Measurements from ENCODE around the gene ADGRE1. TPM values are rescaled to one million over a fixed set of nuclear protein-coding genes. Genes with fewer than 3 reads are reported as not detected.

The ADGRE1 gene
- total and polyA plus RNA-seq, 2 of the 8 experiments (the other 6 are each of a cell fraction or from before 2014, with no cell fraction given) = not detected

GRCh38 chr19:6948884-6949283 is 61.5 kb downstream of the ADGRE1 start:
- DNase-seq (ENCODE audit: low read depth in 1 of 2, low spot score in 2 of 2) (no peak), FAIRE-seq (no peak)
- H2BK5ac ChIP-seq (ENCODE audit: low read depth, low read length) = no peak overlapping the region
- no peaks in the 10 kb centered on the region for H3K23me2 ChIP-seq (ENCODE audit: low read depth, low read length)
- H4K20me1 ChIP-seq (replicated peaks in 1 of 2; ENCODE audit: control insufficient read depth in 1 of 2, insufficient read depth in 2 of 2, low read length in 2 of 2) = no peaks in the 10 kb centered on the region
- no peak overlapping the region for H2BK15ac ChIP-seq (ENCODE audit: low read length)
- WGBS, 2 experiments (ENCODE audit: extremely low coverage in 1 of 2, insufficient coverage in 1 of 2, insufficient read length in 1 of 2, insufficient replicate concordance in 2 of 2, low coverage in 1 of 2, low lambda C conversion rate in 2 of 2, missing lambda C conversion rate in 1 of 2) = 80% methylated on average over 2 of the region's 2 CpGs; no CpG with 5 or more reads in 1 of the 2 experiments
- H4K91ac ChIP-seq (replicated peaks; ENCODE audit: insufficient read length, low read length) = no peak overlapping the region
- no peaks in the 10 kb centered on the region for H3K79me1 ChIP-seq (ENCODE audit: low read depth, low read length)
- no peak overlapping the region for H2BK120ac ChIP-seq (replicated peaks; ENCODE audit: low read depth, low read length)
- no peak overlapping the region for H3K27ac ChIP-seq (ENCODE audit: low read depth, low read length)
- no peaks in the 10 kb centered on the region for H3K36me3 ChIP-seq (ENCODE audit: control insufficient read depth in 2 of 4, insufficient read depth in 4 of 4, low read length in 3 of 4)
- no peak overlapping the region for H2BK12ac ChIP-seq (ENCODE audit: low read depth, low read length)
- H3K27me3 ChIP-seq (replicated peaks in 1 of 4; ENCODE audit: control insufficient read depth in 3 of 4, extremely low read depth in 1 of 4, insufficient read depth in 3 of 4, low read length in 3 of 4) = no peaks in the 10 kb centered on the region
- H2AK5ac ChIP-seq (ENCODE audit: low read depth, low read length) = no peak overlapping the region
- no peaks in the 10 kb centered on the region for H3K4me1 ChIP-seq (replicated peaks in 1 of 4; ENCODE audit: control insufficient read depth in 3 of 4, insufficient read depth in 4 of 4, low read length in 3 of 4)
- H3K9ac ChIP-seq (replicated peaks in 1 of 4; ENCODE audit: extremely low read depth in 1 of 4, low read depth in 3 of 4, low read length in 3 of 4) = no peak overlapping the region
- POLR2A ChIA-PET (ENCODE audit: partially characterized antibody) = no interaction called here
- no peak overlapping the region for H3K18ac ChIP-seq (ENCODE audit: extremely low read depth, low read length)
- no peaks in the 10 kb centered on the region for H3K79me2 ChIP-seq (ENCODE audit: control insufficient read depth in 1 of 2, insufficient read depth in 2 of 2, low read length in 2 of 2)
- no peak overlapping the region for H3K56ac ChIP-seq (replicated peaks; ENCODE audit: insufficient read length, low read depth, low read length)
- CTCF ChIA-PET (ENCODE audit: partially characterized antibody) = interaction anchor here (1.4 kb wide), 1 partner anchor 15 kb away, joined by 4 read pairs; no protein-coding TSS in a partner anchor
- no peak overlapping the region for H3K4ac ChIP-seq (replicated peaks; ENCODE audit: insufficient read length, low read depth, low read length)
- H4K8ac ChIP-seq (ENCODE audit: extremely low read depth, insufficient read depth, low read length) = no peak overlapping the region
- TF ChIP-seq POLR2A (IDR thresholded peaks at IDR 0.05; ENCODE audit: control extremely low read depth in 1 of 2, low read depth in 2 of 2, low read length in 2 of 2) (no peak), ZNF274 (IDR thresholded peaks at IDR 0.05; ENCODE audit: borderline replicate concordance, extremely low read depth, low read length) (no peak), SAP30 (IDR thresholded peaks at IDR 0.05; ENCODE audit: insufficient read depth, insufficient replicate concordance, low read length) (no peak), EP300 (IDR thresholded peaks at IDR 0.05; ENCODE audit: borderline replicate concordance in 1 of 2, low read depth in 2 of 2, low read length in 2 of 2) (no peak)
- H2BK20ac ChIP-seq (ENCODE audit: low read length) = no peak overlapping the region
- H3K14ac ChIP-seq (ENCODE audit: insufficient read length) = no peak overlapping the region
- peaks cover 27 to 41% of the 10 kb centered on the region in 2 experiments for H3K9me3 ChIP-seq (ENCODE audit: insufficient read depth in 2 of 2, low read depth in 1 of 2, low read length in 1 of 2)
- H3K23ac ChIP-seq (ENCODE audit: insufficient read length) = no peak overlapping the region
- no peak overlapping the region for H3K4me3 ChIP-seq (ENCODE audit: extremely low read depth in 1 of 4, insufficient read depth in 2 of 4, low read depth in 3 of 4, low read length in 4 of 4)
- no peak overlapping the region for H4K5ac ChIP-seq (ENCODE audit: insufficient read length, low read depth, low read length)
- no peak overlapping the region for H3K4me2 ChIP-seq (ENCODE audit: insufficient read depth in 1 of 2, low read depth in 2 of 2, low read length in 2 of 2)
- no peak overlapping the region for H2AFZ ChIP-seq (ENCODE audit: low read length)

Measured in H1 (cell line).